ENCODE data around the gene TYMS. TPM values are rescaled to one million over a fixed set of nuclear protein-coding genes. Genes with fewer than 3 reads are reported as not detected.

The TYMS gene
- total RNA-seq (2014; rRNA removed; shearing (Covaris generic)): 16.8 and 17.7 TPM in 2 replicates
- 71.5 and 72.8 TPM in 2 replicates for polyA plus RNA-seq (2016; fragmentation: Nextera tagmentation; extraction: Ambion mirVana)

DNA sequence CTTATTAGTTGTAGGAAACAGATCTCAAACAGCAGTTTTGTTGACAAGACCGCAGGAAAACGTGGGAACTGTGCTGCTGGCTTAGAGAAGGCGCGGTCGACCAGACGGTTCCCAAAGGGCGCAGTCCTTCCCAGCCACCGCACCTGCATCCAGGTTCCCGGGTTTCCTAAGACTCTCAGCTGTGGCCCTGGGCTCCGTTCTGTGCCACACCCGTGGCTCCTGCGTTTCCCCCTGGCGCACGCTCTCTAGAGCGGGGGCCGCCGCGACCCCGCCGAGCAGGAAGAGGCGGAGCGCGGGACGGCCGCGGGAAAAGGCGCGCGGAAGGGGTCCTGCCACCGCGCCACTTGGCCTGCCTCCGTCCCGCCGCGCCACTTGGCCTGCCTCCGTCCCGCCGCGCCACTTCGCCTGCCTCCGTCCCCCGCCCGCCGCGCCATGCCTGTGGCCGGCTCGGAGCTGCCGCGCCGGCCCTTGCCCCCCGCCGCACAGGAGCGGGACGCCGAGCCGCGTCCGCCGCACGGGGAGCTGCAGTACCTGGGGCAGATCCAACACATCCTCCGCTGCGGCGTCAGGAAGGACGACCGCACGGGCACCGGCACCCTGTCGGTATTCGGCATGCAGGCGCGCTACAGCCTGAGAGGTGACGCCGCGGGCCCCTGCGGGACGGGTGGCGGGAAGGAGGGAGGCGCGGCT is at the start of gene TYMS:
Gene TYMS (plus strand): TSS at position 343 of the 690 bp plus-strand sequence. CDS start 90 bp downstream, at position 433.
- H3K79me2 ChIP-seq (ENCODE audit: insufficient read depth): peaks cover 32% of the 10 kb centered on the region
- peak within 1 kb of the TSS; percentile 91 for H2AFZ ChIP-seq
- in situ Hi-C loops (cut with MboI): no loop called here
- peak within 1 kb of the TSS; percentile 77 for H3K9ac ChIP-seq
- no peaks in the 10 kb centered on the region for H3K4me1 ChIP-seq (ENCODE audit: insufficient read depth)
- peak within 1 kb of the TSS; percentile 79 for H3K4me3 ChIP-seq
- no peaks in the 10 kb centered on the region for H3F3A ChIP-seq (ENCODE audit: insufficient read depth)
- TF ChIP-seq EZH2phosphoT487 (IDR thresholded peaks at IDR 0.05; ENCODE audit: insufficient read depth, low read depth): no peak
- TF ChIP-seq EZH2 (IDR thresholded peaks at IDR 0.05; ENCODE audit: insufficient read depth, poor library complexity, severe bottlenecking): no peak
- H3K9me2 ChIP-seq (ENCODE audit: insufficient read depth): no peaks in the 10 kb centered on the region
- DNase-seq: peak; percentile 64
- H3K36me3 ChIP-seq (ENCODE audit: low read depth): no peaks in the 10 kb centered on the region; the same call in 1 of the 2 replicates
- 2% methylated on average over 58 to 69 of the region's 79 CpGs for WGBS, 2 experiments (ENCODE audit: low coverage in 1 of 2, low lambda C conversion rate in 2 of 2, missing lambda C conversion rate in 2 of 2)
- no peaks in the 10 kb centered on the region for H3K27me3 ChIP-seq (replicated peaks; ENCODE audit: insufficient read depth)
- H3K9me3 ChIP-seq (ENCODE audit: low read depth): no peaks in the 10 kb centered on the region
- H4K20me1 ChIP-seq (ENCODE audit: insufficient read depth): no peaks in the 10 kb centered on the region
- H3K4me2 ChIP-seq (ENCODE audit: unreplicated experiment): peak within 1 kb of the TSS; percentile 84
- peak within 1 kb of the TSS; percentile 32 for H3K27ac ChIP-seq

DNA sequence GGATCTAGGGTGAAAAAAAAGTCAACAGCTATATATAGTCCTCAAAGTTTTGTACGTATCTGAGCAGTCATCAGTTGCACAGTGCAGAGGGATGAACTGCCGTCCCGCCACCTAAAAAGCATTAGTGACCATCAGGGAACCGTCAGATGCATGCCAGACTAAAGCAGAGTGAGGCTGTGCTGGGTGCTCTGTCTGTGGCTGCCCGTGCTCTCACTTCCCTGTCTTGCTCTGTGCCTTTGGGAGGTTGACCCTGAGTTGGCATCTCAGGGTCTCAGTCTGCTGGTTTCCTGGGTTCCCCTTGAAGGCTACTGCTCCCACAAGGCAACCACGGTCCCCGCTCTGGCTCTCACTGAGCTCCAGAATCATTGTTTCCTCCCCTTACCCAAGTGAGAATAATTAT is 49.5 kb upstream of the TYMS start:
- 91 to 93% methylated on average over 7 of the region's 7 CpGs for WGBS, 2 experiments (ENCODE audit: low coverage in 1 of 2, low lambda C conversion rate in 2 of 2, missing lambda C conversion rate in 2 of 2)
- no peaks in the 10 kb centered on the region for H3K9me2 ChIP-seq (ENCODE audit: insufficient read depth)
- DNase-seq: no peak
- TF ChIP-seq EZH2phosphoT487 (IDR thresholded peaks at IDR 0.05; ENCODE audit: insufficient read depth, low read depth): no peak
- no peak for TF ChIP-seq EZH2 (IDR thresholded peaks at IDR 0.05; ENCODE audit: insufficient read depth, poor library complexity, severe bottlenecking)
- H3K9ac ChIP-seq: no peak overlapping the region
- no peaks in the 10 kb centered on the region for H3K9me3 ChIP-seq (ENCODE audit: low read depth)
- H3K27ac ChIP-seq: no peak overlapping the region
- no peak overlapping the region for H3K4me2 ChIP-seq (ENCODE audit: unreplicated experiment)
- no peaks in the 10 kb centered on the region for H3K36me3 ChIP-seq (ENCODE audit: low read depth)
- in situ Hi-C loops (cut with MboI): no loop called here
- H3K27me3 ChIP-seq (replicated peaks; ENCODE audit: insufficient read depth): no peaks in the 10 kb centered on the region
- no peaks in the 10 kb centered on the region for H3K4me1 ChIP-seq (ENCODE audit: insufficient read depth)
- H2AFZ ChIP-seq: no peak overlapping the region
- H3K79me2 ChIP-seq (ENCODE audit: insufficient read depth): no peaks in the 10 kb centered on the region
- no peaks in the 10 kb centered on the region for H3F3A ChIP-seq (ENCODE audit: insufficient read depth)
- no peaks in the 10 kb centered on the region for H4K20me1 ChIP-seq (ENCODE audit: insufficient read depth)
- H3K4me3 ChIP-seq: no peak overlapping the region

DNA sequence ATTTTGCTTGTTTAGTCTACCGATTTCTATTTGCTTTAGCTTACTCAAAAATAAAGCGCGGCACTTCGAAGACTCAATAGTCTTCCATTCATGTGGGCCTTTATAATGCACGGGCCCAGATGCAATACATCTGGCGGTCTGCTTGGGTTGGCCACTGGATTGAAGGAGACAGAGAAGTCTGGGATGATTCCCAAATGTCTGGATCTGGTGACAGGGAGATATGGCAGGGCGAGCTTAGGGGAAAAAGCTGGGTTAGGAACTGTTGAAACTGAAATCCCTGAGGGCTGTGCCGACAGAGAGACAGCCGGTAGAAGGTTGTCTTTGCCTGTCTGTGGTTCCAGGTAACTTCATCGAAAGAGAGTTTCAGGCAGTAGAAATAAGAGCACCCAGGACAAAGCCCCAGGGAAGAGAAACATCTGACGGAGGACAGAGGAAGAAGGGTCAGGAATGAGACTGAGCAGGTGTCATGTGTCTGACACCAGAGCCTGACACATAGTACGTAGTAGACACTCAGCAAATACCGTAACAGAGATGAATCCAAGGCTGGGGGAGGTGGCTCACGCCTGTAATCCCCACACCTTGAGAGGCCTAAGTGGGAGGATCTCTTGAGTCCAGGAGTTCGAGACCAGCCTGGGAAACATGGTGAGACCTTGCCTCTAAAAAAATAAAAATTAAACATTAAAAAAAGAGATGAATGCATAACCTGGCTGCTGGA is 47.1 kb upstream of the TYMS start:
- no peak for TF ChIP-seq EZH2phosphoT487 (IDR thresholded peaks at IDR 0.05; ENCODE audit: insufficient read depth, low read depth)
- TF ChIP-seq EZH2 (IDR thresholded peaks at IDR 0.05; ENCODE audit: insufficient read depth, poor library complexity, severe bottlenecking): no peak
- 54 to 55% methylated on average over 15 of the region's 15 CpGs for WGBS, 2 experiments (ENCODE audit: low coverage in 1 of 2, low lambda C conversion rate in 2 of 2, missing lambda C conversion rate in 2 of 2)
- no peak for DNase-seq
- Histone ChIP-seq H3K4me1 (ENCODE audit: insufficient read depth) (no peaks in the 10 kb centered on the region), H3K9me3 (ENCODE audit: low read depth) (no peaks in the 10 kb centered on the region), H3K27ac (no peak overlapping the region), H3K9ac (no peak overlapping the region), H3F3A (ENCODE audit: insufficient read depth) (no peaks in the 10 kb centered on the region), H3K4me2 (ENCODE audit: unreplicated experiment) (no peak overlapping the region), H3K27me3 (replicated peaks; ENCODE audit: insufficient read depth) (no peaks in the 10 kb centered on the region), H3K9me2 (ENCODE audit: insufficient read depth) (no peaks in the 10 kb centered on the region), H3K79me2 (ENCODE audit: insufficient read depth) (no peaks in the 10 kb centered on the region), H4K20me1 (ENCODE audit: insufficient read depth) (no peaks in the 10 kb centered on the region), H3K36me3 (ENCODE audit: low read depth) (no peaks in the 10 kb centered on the region), H3K4me3 (no peak overlapping the region), H2AFZ (no peak overlapping the region)
- in situ Hi-C loops (cut with MboI): loop anchor here (5.0 kb wide), 1 partner anchor 323 kb away; no protein-coding TSS in a partner anchor

DNA sequence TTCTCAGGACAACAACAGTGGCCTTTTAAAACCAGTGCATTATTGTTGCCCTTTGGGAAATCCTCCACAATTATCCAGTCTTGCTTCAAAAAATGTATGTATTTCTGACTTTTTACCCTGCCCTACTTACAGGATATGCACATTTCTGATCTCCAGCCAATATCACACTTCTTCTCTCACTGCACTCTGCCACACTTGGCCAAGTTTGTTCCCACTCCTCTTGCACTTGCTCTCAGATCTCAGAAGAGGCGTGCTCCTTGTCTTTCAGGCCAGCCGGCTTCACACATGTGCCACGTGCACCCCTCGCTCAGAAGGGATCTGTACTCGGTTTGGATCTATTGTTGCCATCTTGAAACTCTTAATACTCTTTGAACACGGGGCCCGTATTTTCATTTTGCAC is 45.3 kb upstream of the TYMS start:
- H3K9ac ChIP-seq: no peak overlapping the region
- no peak overlapping the region for H2AFZ ChIP-seq
- no peaks in the 10 kb centered on the region for H3K79me2 ChIP-seq (ENCODE audit: insufficient read depth)
- H3K36me3 ChIP-seq (ENCODE audit: low read depth): no peaks in the 10 kb centered on the region
- no peaks in the 10 kb centered on the region for H3K27me3 ChIP-seq (replicated peaks; ENCODE audit: insufficient read depth)
- H3K9me2 ChIP-seq (ENCODE audit: insufficient read depth): no peaks in the 10 kb centered on the region
- TF ChIP-seq EZH2phosphoT487 (IDR thresholded peaks at IDR 0.05; ENCODE audit: insufficient read depth, low read depth): no peak
- no peak for TF ChIP-seq EZH2 (IDR thresholded peaks at IDR 0.05; ENCODE audit: insufficient read depth, poor library complexity, severe bottlenecking)
- no peaks in the 10 kb centered on the region for H3F3A ChIP-seq (ENCODE audit: insufficient read depth)
- DNase-seq: no peak
- no peaks in the 10 kb centered on the region for H3K9me3 ChIP-seq (ENCODE audit: low read depth)
- no peak overlapping the region for H3K4me2 ChIP-seq (ENCODE audit: unreplicated experiment)
- 80 to 85% methylated on average over 7 of the region's 7 CpGs for WGBS, 2 experiments (ENCODE audit: low coverage in 1 of 2, low lambda C conversion rate in 2 of 2, missing lambda C conversion rate in 2 of 2)
- in situ Hi-C loops (cut with MboI): loop anchor here (5.0 kb wide), 1 partner anchor 325 kb away; no protein-coding TSS in a partner anchor
- H3K4me1 ChIP-seq (ENCODE audit: insufficient read depth): peaks cover 6% of the 10 kb centered on the region; the same call in 1 of the 2 replicates
- no peaks in the 10 kb centered on the region for H4K20me1 ChIP-seq (ENCODE audit: insufficient read depth)
- no peak overlapping the region for H3K27ac ChIP-seq
- no peak overlapping the region for H3K4me3 ChIP-seq

Measured in GM23248 (cell line).